Right lobe of liver (tissue), 6 donors: ENCODE data around the gene KIF26A. TPM values are rescaled to one million over a fixed set of nuclear protein-coding genes. Genes with fewer than 3 reads are reported as not detected.

Source experiments
- ATAC-seq, 4 donors: fragments of 200-7000 bp; cut with Tn5 transposase; one replicate each; pipeline ENCODE4 v1.9.1; 2020; ENCODE audit warnings: mild to moderate bottlenecking in 4 of 4, moderate library complexity in 4 of 4
- DNase-seq, 3 donors: peaks; one replicate each; pipeline ENCODE4 v3.0.0-alpha.2; 2020
- H3K27ac ChIP-seq, 3 donors: fragments of 200-600 bp; one replicate each; pipeline ENCODE4 v1.8.0; 2022
- H3K27me3 ChIP-seq, 2 donors: fragments of 200-600 bp; one replicate each; pipeline ENCODE4 v1.8.0; 2022
- H3K36me3 ChIP-seq, 4 donors: fragments of 200-600 bp; sonication (generic) in 1 of 4; one replicate each; pipeline versions ENCODE4 v1.5.1 to v1.8.0; 2017 to 2022; ENCODE audit warnings: control low read depth in 1 of 4
- H3K4me1 ChIP-seq, 4 donors: fragments of 200-600 bp; sonication (generic) in 1 of 4; one replicate each; pipeline versions ENCODE4 v1.5.1 to v1.8.0; 2017 to 2022; ENCODE audit warnings: control low read depth in 1 of 4
- H3K4me3 ChIP-seq, 3 donors: fragments of 200-600 bp; one replicate each; pipeline ENCODE4 v1.8.0; 2022
- H3K9me3 ChIP-seq, 4 donors: fragments of 200-600 bp; sonication (generic) in 1 of 4; one replicate each; pipeline versions ENCODE4 v1.5.1 to v1.8.0; 2017 to 2022; ENCODE audit warnings: control low read depth in 1 of 4
- POLR2A ChIP-seq: fragments of 450-650 bp; IDR thresholded peaks from one replicate; pipeline ENCODE4 v1.6.1; 2017; ENCODE audit warnings: antibody characterized with exemption, mild to moderate bottlenecking
- WGBS: methylation state at CpG from one replicate; pipeline ENCODE4 v1.1.6; 2018; ENCODE audit warnings: low coverage, low lambda C conversion rate; ENCODE audit not compliant: insufficient coverage; ENCODE audit errors: missing lambda C conversion rate; 5-methylcytosine and 5-hydroxymethylcytosine counted together
- intact Hi-C, 2 donors: fragments of 100-400 bp; cut with DNase I; formaldehyde crosslinking; loops; one replicate each; pipeline versions ENCODE4 v1.11.2 to v1.14.1; 2022
- total RNA-seq, 6 experiments: library from RNA; depleted of rRNA in 2 of 6; stranded (reverse); fragments of >200 nt in 2 of 6; fragmentation: NEBNext Ultra II Directional in 3 of 6; extraction: Animal tissue kit (Norgen Biotek cat#: 25700) in 3 of 6; gene quantifications; one replicate each; pipeline versions ENCODE4 v1.1.0 to v1.2.4, GENCODE V29; 2016 to 2023
- TF ChIP-seq, protein P1 (sequence below), 4 donors: fragments of 200-600 bp in 3 of 4; fragments of 450-650 bp in 1 of 4; IDR thresholded peaks; one replicate each; pipeline versions ENCODE4 v1.5.1 to v1.8.0; 2016 to 2022; ENCODE audit warnings: antibody characterized with exemption in 4 of 4, mild to moderate bottlenecking in 2 of 4
- donor health status: DM: no; HTN: yes; CAD: no.
- donor health status: DM: no; HTN: no; CAD: no.
- donor health status: DM: no; HTN: no; CAD: no.
- donor health status: DM: no; HTN: yes; CAD: no.
- donor health status: DM: no; HTN: yes; CAD: no.

KIF26A gene
- total RNA-seq, 6 experiments from 2014 or later: 0.79 to 1.5 (median 1.1) TPM

DNA sequence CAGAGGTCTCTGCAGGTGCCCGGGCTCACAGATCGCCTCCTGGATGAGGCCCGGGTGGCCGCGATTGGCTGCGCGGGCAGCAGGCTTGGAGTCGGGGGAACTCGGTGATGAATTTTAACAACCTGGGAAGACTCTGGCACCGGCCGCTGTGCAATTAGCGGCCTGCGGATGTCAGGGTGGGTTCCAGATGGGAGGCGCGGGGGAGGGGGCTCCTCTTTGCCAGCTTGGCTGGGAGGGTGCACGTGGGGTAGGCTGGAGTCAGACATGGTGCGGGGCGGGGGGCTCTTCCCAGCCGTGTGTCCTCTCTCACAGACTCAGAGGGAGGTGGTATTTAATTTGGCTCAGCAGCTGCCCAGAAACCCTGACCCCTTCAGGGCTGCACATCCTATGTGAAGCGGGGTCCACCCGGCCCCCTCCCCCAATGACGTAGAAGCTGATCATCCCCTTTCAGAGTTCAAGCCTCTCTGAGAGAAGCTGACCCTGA, 81.4 kb downstream of the KIF26A start:
- WGBS: 14% methylated on average over 17 of the region's 22 CpGs
- H3K36me3 ChIP-seq: no peaks in the 10 kb centered on the region
- no peak for ATAC-seq
- TF ChIP-seq, protein P1, sequence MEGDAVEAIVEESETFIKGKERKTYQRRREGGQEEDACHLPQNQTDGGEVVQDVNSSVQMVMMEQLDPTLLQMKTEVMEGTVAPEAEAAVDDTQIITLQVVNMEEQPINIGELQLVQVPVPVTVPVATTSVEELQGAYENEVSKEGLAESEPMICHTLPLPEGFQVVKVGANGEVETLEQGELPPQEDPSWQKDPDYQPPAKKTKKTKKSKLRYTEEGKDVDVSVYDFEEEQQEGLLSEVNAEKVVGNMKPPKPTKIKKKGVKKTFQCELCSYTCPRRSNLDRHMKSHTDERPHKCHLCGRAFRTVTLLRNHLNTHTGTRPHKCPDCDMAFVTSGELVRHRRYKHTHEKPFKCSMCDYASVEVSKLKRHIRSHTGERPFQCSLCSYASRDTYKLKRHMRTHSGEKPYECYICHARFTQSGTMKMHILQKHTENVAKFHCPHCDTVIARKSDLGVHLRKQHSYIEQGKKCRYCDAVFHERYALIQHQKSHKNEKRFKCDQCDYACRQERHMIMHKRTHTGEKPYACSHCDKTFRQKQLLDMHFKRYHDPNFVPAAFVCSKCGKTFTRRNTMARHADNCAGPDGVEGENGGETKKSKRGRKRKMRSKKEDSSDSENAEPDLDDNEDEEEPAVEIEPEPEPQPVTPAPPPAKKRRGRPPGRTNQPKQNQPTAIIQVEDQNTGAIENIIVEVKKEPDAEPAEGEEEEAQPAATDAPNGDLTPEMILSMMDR (IDR thresholded peaks at IDR 0.05): no peak
- TF ChIP-seq POLR2A: no peak
- no peak overlapping the region for H3K4me3 ChIP-seq
- no peaks in the 10 kb centered on the region for H3K4me1 ChIP-seq
- peak in 2 of 3 donors; percentile 9 to 34 for DNase-seq
- H3K9me3 ChIP-seq: no peaks in the 10 kb centered on the region
- H3K27ac ChIP-seq: no peak overlapping the region
- no peaks in the 10 kb centered on the region for H3K27me3 ChIP-seq
- intact Hi-C loops: no loop called here

DNA sequence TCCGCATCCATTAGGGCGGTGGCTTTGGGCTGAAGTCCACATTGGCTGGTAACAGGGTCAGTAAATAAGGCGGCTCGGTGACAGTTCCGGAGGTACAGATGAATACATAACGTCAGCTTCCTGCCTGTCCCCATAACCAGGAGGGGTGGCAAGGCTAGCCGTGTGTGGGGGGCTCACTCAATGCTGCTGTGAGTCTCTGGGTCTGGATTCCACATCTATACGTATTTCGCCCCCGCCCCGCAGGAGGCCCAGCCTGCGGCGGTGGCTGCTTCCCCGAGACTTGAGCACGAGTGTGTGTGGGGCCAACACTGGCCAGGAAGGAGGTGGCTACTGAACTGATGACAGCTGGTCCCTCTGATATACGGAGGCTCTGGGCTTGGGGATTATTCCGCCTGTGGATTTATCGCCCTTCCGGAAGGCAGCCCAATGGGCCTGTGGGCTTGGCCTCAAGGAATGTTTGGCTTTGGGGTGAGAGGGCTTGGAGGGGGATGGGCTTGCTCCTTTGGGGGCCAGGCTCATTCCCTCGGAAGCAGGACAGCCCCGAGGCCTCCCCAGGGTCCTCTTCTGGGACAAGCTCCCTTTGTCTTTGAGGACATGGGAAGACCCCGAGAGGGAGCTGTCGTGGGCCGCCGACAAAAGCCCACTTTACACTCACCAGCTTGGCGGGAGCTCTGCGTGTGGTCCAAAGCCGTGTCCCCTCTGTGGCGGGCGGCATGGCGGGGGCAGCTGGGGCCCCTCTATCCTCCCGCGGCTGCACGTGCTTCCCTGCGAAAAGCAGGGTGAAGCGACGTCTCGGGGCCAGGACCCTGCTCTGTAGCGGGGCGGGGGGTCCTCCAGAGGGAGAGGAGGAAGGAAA, 82.1 kb downstream of the KIF26A start:
- Histone ChIP-seq H3K4me3 (no peak overlapping the region), H3K27me3 (no peaks in the 10 kb centered on the region), H3K27ac (no peak overlapping the region), H3K4me1 (no peaks in the 10 kb centered on the region), H3K36me3 (no peaks in the 10 kb centered on the region), H3K9me3 (no peaks in the 10 kb centered on the region)
- WGBS: 24% methylated on average over 8 of the region's 40 CpGs
- TF ChIP-seq, protein P1 (IDR thresholded peaks at IDR 0.05): no peak
- no peak for TF ChIP-seq POLR2A
- DNase-seq (peak in 2 of 3 donors; percentile 12 to 48), ATAC-seq (no peak)
- intact Hi-C loops: no loop called here

DNA sequence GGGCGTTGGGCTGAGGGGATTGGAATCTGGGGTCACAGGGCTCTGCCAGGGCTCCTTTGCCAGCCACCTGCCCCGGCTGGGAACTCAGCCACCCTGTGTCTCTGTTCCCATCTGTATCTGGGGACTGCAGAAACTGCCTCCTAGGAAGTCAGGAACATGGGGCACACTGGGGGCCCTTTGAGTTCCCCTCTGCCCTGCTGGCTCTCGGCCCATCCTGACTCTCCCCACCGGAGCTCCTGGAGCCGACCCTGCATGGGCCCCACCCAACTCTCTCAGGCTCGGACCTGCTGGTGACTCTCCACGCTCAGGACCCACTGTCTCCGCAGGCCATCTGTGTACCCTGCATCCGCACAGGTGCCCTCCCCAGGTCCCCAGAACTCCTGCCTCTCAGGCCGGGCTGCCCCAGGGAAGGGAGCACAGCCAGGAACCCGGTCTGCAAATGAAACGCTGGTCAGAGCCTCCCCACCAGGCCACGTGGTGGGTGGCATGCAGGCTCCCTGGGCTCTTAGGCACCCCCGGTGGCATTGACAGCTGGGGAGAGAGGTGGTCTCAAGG, 82.8 kb downstream of the KIF26A start:
- no peaks in the 10 kb centered on the region for H3K27me3 ChIP-seq
- WGBS: no CpG with 5 or more reads among the region's 14 CpGs
- H3K4me1 ChIP-seq: no peaks in the 10 kb centered on the region
- no peaks in the 10 kb centered on the region for H3K36me3 ChIP-seq
- TF ChIP-seq POLR2A: no peak
- TF ChIP-seq, protein P1 (IDR thresholded peaks at IDR 0.05): no peak
- H3K4me3 ChIP-seq: no peak overlapping the region
- intact Hi-C loops: no loop called here
- DNase-seq: peak in 1 of 3 donors; percentile 12
- no peaks in the 10 kb centered on the region for H3K9me3 ChIP-seq
- no peak for ATAC-seq
- H3K27ac ChIP-seq: no peak overlapping the region

DNA sequence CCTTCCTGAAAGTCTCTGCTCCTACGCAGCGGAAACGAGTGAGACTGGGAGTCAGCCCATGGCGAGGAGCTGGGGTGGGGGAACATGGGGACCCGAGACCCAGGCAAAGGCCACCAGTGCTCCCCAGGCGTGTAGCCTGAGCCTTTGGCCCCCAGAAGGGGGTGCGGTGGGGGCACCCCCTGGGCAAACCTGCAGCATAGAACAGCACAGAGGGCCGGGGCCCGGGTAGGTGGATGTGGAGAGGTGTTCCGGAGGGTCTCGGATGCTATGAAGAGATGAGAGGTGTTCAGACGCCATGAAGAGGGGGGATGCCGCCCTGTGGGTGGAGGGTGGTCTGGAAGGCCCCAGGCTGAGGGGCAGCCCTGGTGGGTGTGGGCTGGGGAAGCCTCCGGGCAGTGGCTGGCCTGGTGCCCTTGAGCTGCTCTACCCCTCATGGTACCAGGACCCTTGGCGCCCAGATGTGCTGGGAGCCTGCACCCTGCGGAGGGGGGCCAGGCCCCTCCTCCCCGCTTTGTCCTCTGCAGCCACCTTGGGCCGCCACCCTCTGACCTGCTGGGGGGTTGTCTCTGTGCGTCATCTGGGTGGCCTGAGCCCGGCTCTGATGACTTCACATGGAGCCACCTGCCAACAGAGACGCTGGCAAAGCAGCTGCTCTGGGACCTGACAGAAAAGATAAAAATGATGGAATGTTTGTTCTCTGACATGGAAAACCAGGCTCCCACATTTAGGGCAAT, 83.4 kb downstream of the KIF26A start:
- intact Hi-C loops: no loop called here
- 51% methylated on average over 3 of the region's 21 CpGs for WGBS
- no peaks in the 10 kb centered on the region for H3K36me3 ChIP-seq
- ATAC-seq: peak in 1 of 4 donors; percentile 5
- no peak overlapping the region for H3K4me3 ChIP-seq
- H3K4me1 ChIP-seq: no peaks in the 10 kb centered on the region
- DNase-seq: peak in 2 of 3 donors; percentile 16 to 51
- TF ChIP-seq, protein P1 (IDR thresholded peaks at IDR 0.05): no peak
- no peak for TF ChIP-seq POLR2A
- no peaks in the 10 kb centered on the region for H3K27me3 ChIP-seq
- no peaks in the 10 kb centered on the region for H3K9me3 ChIP-seq
- H3K27ac ChIP-seq: no peak overlapping the region
